Stomach (tissue), 9 donors: ENCODE results near the gene SEC31B. TPM values are rescaled to one million over a fixed set of nuclear protein-coding genes. Genes with fewer than 3 reads are reported as not detected.

Experiments used
- DNase-seq, 2 donors: peaks; one replicate each; pipeline versions ENCODE4 v3.0.0 to v3.0.0-alpha.2; 2013 to 2019
- H3K27ac ChIP-seq, 5 donors: fragments of 200-600 bp in 4 of 5; sonication (generic) in 4 of 5; one replicate each; pipeline ENCODE4 v1.5.1; 2013 to 2019; ENCODE audit warnings: mild to moderate bottlenecking in 1 of 5, moderate library complexity in 1 of 5
- H3K27me3 ChIP-seq, 3 donors: fragments of 200-600 bp; sonication (generic); one replicate each; pipeline ENCODE4 v1.5.1; 2017 to 2019; ENCODE audit warnings: mixed run types in 1 of 3
- H3K36me3 ChIP-seq, 4 donors: fragments of 200-600 bp; sonication (generic); 1 replicate in 3 of 4; 2 replicates in 1 of 4; pipeline ENCODE4 v1.5.1; 2016 to 2019
- H3K4me1 ChIP-seq, 4 donors: fragments of 200-600 bp; sonication (generic); one replicate each; pipeline ENCODE4 v1.5.1; 2016 to 2019
- H3K4me3 ChIP-seq, 4 donors: fragments of 200-600 bp; sonication (generic) in 3 of 4; one replicate each; pipeline ENCODE4 v1.5.1; 2016 to 2019; ENCODE audit warnings: mild to moderate bottlenecking in 1 of 4
- H3K9me3 ChIP-seq, 4 donors: fragments of 200-600 bp; sonication (generic); one replicate each; pipeline ENCODE4 v1.5.1; 2016 to 2019
- EP300 ChIP-seq: sonication (generic); formaldehyde crosslinking; IDR thresholded peaks from one replicate; pipeline ENCODE4 v1.6.1; 2017; ENCODE audit warnings: antibody characterized with exemption
- POLR2A ChIP-seq, 4 donors: fragments of 450-650 bp; IDR thresholded peaks; one replicate each; pipeline ENCODE4 v1.6.1; 2016; ENCODE audit warnings: antibody characterized with exemption in 4 of 4, control low read depth in 2 of 4, mild to moderate bottlenecking in 1 of 4, moderate library complexity in 1 of 4
- POLR2AphosphoS5 ChIP-seq, 3 donors: sonication (generic); formaldehyde crosslinking; IDR thresholded peaks; one replicate each; pipeline ENCODE4 v1.6.1; 2016; ENCODE audit warnings: antibody characterized with exemption in 3 of 3
- WGBS, 5 donors: extraction: QIAGEN DNeasy Blood & Tissue Kit in 3 of 5; methylation state at CpG; one replicate each; pipeline versions ENCODE4 v1.1.5 to v1.1.7; 2013 to 2018; 5-methylcytosine and 5-hydroxymethylcytosine counted together
- intact Hi-C: fragments of 100-400 bp; cut with DNase I; formaldehyde crosslinking; loops from one replicate; pipeline ENCODE4 v1.15.1; 2023; ENCODE audit warnings: low total_unique reads
- polyA plus RNA-seq, 3 donors: library from polyadenylated mRNA; stranded (reverse); fragments of 200-250 nt; gene quantifications; one replicate each; pipeline ENCODE4 v1.2.3, GENCODE V29; 2013
- total RNA-seq, 5 donors: library from RNA; depleted of rRNA; stranded (reverse); fragments of >200 nt; gene quantifications; one replicate each; pipeline versions ENCODE4 v1.1.0 to v1.2.3, GENCODE V29; 2014 to 2016
- TF ChIP-seq, protein P1 (sequence below), 7 experiments: fragments of 450-650 bp in 4 of 7; fragments of 200-600 bp in 3 of 7; sonication (generic) in 3 of 7; IDR thresholded peaks; one replicate each; pipeline ENCODE4 v1.5.1; 2016 to 2019; ENCODE audit warnings: antibody characterized with exemption in 7 of 7, control low read depth in 2 of 7, mild to moderate bottlenecking in 1 of 7
- donor health status: healthy with polysubstance abuse.
- donor health status: Bipolar disorder and iron deficiency.
- donor health status: healthy.

SEC31B gene
- total and polyA plus RNA-seq, 8 donors, result 0.68 to 47.4 (median 8.5) TPM

- 71 to 90% (median 74%) methylated on average over 3 of the region's 3 CpGs for WGBS, 5 donors
- intact Hi-C loops, result no loop called here
- TF ChIP-seq POLR2AphosphoS5 (IDR thresholded peaks at IDR 0.05) (no peak), EP300 (no peak), POLR2A (IDR thresholded peaks at IDR 0.05) (no peak)
- TF ChIP-seq, protein P1, sequence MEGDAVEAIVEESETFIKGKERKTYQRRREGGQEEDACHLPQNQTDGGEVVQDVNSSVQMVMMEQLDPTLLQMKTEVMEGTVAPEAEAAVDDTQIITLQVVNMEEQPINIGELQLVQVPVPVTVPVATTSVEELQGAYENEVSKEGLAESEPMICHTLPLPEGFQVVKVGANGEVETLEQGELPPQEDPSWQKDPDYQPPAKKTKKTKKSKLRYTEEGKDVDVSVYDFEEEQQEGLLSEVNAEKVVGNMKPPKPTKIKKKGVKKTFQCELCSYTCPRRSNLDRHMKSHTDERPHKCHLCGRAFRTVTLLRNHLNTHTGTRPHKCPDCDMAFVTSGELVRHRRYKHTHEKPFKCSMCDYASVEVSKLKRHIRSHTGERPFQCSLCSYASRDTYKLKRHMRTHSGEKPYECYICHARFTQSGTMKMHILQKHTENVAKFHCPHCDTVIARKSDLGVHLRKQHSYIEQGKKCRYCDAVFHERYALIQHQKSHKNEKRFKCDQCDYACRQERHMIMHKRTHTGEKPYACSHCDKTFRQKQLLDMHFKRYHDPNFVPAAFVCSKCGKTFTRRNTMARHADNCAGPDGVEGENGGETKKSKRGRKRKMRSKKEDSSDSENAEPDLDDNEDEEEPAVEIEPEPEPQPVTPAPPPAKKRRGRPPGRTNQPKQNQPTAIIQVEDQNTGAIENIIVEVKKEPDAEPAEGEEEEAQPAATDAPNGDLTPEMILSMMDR (IDR thresholded peaks at IDR 0.05), result no peak
- no peak for DNase-seq
- H3K27me3 ChIP-seq, result peaks cover 0 to 9% (median 9%) of the 10 kb centered on the region in 3 donors
- peaks cover 13 to 21% (median 16%) of the 10 kb centered on the region in 4 donors for H3K4me1 ChIP-seq
- no peak overlapping the region for H3K4me3 ChIP-seq
- H3K9me3 ChIP-seq, result no peaks in the 10 kb centered on the region
- no peak overlapping the region for H3K27ac ChIP-seq
- peaks cover 25 to 42% (median 40%) of the 10 kb centered on the region in 4 donors for H3K36me3 ChIP-seq
Measured at GRCh38 chr10:100520811-100521210, 1.1 kb upstream of the SEC31B start.

DNA sequence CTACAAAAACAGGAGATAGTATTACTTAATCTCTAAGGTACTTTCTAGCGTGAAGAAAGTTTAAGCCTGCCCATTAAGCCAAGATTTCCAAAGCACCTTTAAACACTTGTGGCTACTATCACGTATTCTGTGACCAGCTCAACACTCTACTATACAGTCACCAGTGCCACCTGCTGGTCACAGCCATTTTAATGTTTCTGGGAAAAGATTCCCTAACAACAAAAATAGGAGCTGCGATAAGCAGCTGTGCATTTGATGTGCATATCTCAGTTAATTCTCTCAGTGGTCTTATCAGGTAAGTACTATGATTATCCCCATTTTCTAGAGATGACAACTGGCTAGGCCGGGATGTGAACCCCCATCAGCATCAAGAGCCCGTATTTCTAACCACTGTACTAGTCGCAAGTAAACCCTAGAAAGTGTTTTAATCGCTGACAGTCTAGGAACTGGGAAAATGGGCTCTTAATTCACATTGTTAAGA is 860 bp downstream of the SEC31B start:
- peak; percentile 79 to 85 for DNase-seq
- TF ChIP-seq EP300, result no peak
- TF ChIP-seq, protein P1 (IDR thresholded peaks at IDR 0.05), result peak in 5 of 7 experiments; percentile 49 to 80 (median 65)
- Histone ChIP-seq H3K4me3 (peak overlapping the region; percentile 50 to 59 (median 55)), H3K9me3 (no peaks in the 10 kb centered on the region), H3K4me1 (peaks cover 13 to 21% (median 16%) of the 10 kb centered on the region in 4 donors), H3K36me3 (peaks cover 10 to 36% (median 31%) of the 10 kb centered on the region in 4 donors), H3K27me3 (peaks cover 0 to 9% (median 9%) of the 10 kb centered on the region in 3 donors), H3K27ac (peak overlapping the region in 2 of 5 donors; percentile 0 to 62)
- intact Hi-C loops, result loop anchor here (10.0 kb wide), 1 partner anchor 84 kb away; no protein-coding TSS in a partner anchor
- WGBS, 5 donors, result 8 to 14% (median 12%) methylated on average over 7 of the region's 7 CpGs

GRCh38 chr10:100516847-100517246 is 2.8 kb downstream of the SEC31B start:
- no peak for TF ChIP-seq EP300
- no peak for TF ChIP-seq POLR2A (IDR thresholded peaks at IDR 0.05)
- TF ChIP-seq POLR2AphosphoS5 (IDR thresholded peaks at IDR 0.05), result no peak
- TF ChIP-seq, protein P1 (IDR thresholded peaks at IDR 0.05), result no peak
- H3K4me1 ChIP-seq, result peaks cover 11 to 21% (median 16%) of the 10 kb centered on the region in 4 donors
- H3K9me3 ChIP-seq, result no peaks in the 10 kb centered on the region
- no peak overlapping the region for H3K27ac ChIP-seq
- peaks cover 0 to 9% (median 9%) of the 10 kb centered on the region in 3 donors for H3K27me3 ChIP-seq
- intact Hi-C loops, result loop anchor here (10.0 kb wide), 1 partner anchor 82 kb away; no protein-coding TSS in a partner anchor
- 66 to 84% (median 75%) methylated on average over 2 of the region's 2 CpGs for WGBS, 5 donors
- peaks cover 6 to 37% (median 15%) of the 10 kb centered on the region in 4 donors for H3K36me3 ChIP-seq
- DNase-seq, result no peak
- no peak overlapping the region for H3K4me3 ChIP-seq

GRCh38 chr10:100515612-100516011 is 4.0 kb downstream of the SEC31B start:
- intact Hi-C loops, result loop anchor here (10.0 kb wide), 1 partner anchor 81 kb away; no protein-coding TSS in a partner anchor

More at GRCh38 chr10:100515612-100516011, 4.0 kb downstream of the SEC31B start:
- H3K36me3 ChIP-seq, result peaks cover 6 to 47% (median 18%) of the 10 kb centered on the region in 4 donors
- peaks cover 13 to 29% (median 21%) of the 10 kb centered on the region in 4 donors for H3K4me1 ChIP-seq
- no peak for DNase-seq
- peaks cover 0 to 9% (median 9%) of the 10 kb centered on the region in 3 donors for H3K27me3 ChIP-seq
- 69 to 82% (median 76%) methylated on average over 3 of the region's 3 CpGs for WGBS, 5 donors
- H3K9me3 ChIP-seq, result no peaks in the 10 kb centered on the region
- no peak overlapping the region for H3K4me3 ChIP-seq
- TF ChIP-seq, protein P1 (IDR thresholded peaks at IDR 0.05), result no peak
- TF ChIP-seq POLR2AphosphoS5 (IDR thresholded peaks at IDR 0.05) (no peak), POLR2A (IDR thresholded peaks at IDR 0.05) (no peak), EP300 (no peak)
- no peak overlapping the region for H3K27ac ChIP-seq
